K562 (cell line): Measurements from ENCODE around the gene ABI2. TPM values are rescaled to one million over a fixed set of nuclear protein-coding genes. Genes with fewer than 3 reads are reported as not detected.

Source experiments
- ARID1B ChIP-seq: fragments of 450-650 bp; IDR thresholded peaks from 2 replicates; pipeline ENCODE4 v1.6.1; 2016; ENCODE audit warnings: antibody characterized with exemption, mild to moderate bottlenecking, inconsistent platforms
- EP400 ChIP-seq: fragments of 450-650 bp; IDR thresholded peaks from 2 replicates; pipeline ENCODE4 v1.6.1; 2017; ENCODE audit warnings: antibody characterized with exemption, mild to moderate bottlenecking, moderate library complexity
- FOXK1 ChIP-seq: sonication (generic); formaldehyde crosslinking; IDR thresholded peaks from 2 replicates; pipeline ENCODE4 v1.8.0; 2022; ENCODE audit warnings: missing genetic modification reagents, mild to moderate bottlenecking, borderline replicate concordance
- NFE2 ChIP-seq: IDR thresholded peaks from 2 replicates; pipeline ENCODE4 v1.6.1; 2014; ENCODE audit warnings: antibody characterized with exemption, low read depth
- ZNF143 ChIP-seq: sonication (generic); formaldehyde crosslinking; IDR thresholded peaks from 2 replicates; pipeline ENCODE4 v1.9.0; 2022; ENCODE audit warnings: mild to moderate bottlenecking, missing genetic modification reagents
- ZNF316 ChIP-seq: fragments of 450-650 bp; IDR thresholded peaks from 2 replicates; pipeline ENCODE4 v1.6.1; 2016
- ZNF445 ChIP-seq: fragments of 250-450 bp; sonication (Bioruptor Pico); IDR thresholded peaks from 2 replicates; pipeline ENCODE4 v1.4.0; 2020; ENCODE audit warnings: low read depth, mild to moderate bottlenecking, moderate library complexity
- polyA plus RNA-seq, 8 experiments: library from polyadenylated mRNA; depleted of rRNA in 4 of 8; stranded (reverse) in 5 of 8; unstranded in 3 of 8; fragments of >200 nt; fragmentation: Nextera tagmentation in 2 of 8; fragmentation: Illumina TruSeq in 1 of 8; extraction: Ambion mirVana in 2 of 8; extraction: Trizol in 1 of 8; gene quantifications; 2 replicates each; pipeline versions ENCODE4 v1.2.1 to v1.2.3, GENCODE V29; 2011 to 2014; ENCODE audit warnings: inconsistent platforms in 1 of 8, missing spikeins in 1 of 8
- total RNA-seq, 7 experiments: library from RNA; depleted of rRNA in 6 of 7; stranded (reverse); fragments of >200 nt in 6 of 7; fragmentation: Illumina TruSeq in 2 of 7; extraction: Trizol in 2 of 7; gene quantifications; 2 replicates each; pipeline versions ENCODE4 v1.2.1 to v1.2.3, GENCODE V29; 2011 to 2021; ENCODE audit warnings: low replicate concordance in 1 of 7
- TF ChIP-seq, protein P1 (sequence below): fragments of 200-800 bp; sonication (Bioruptor generic); IDR thresholded peaks from 2 replicates; pipeline ENCODE4 v1.6.1; 2016; ENCODE audit warnings: missing genetic modification characterization, missing compliant biosample characterization
- TF ChIP-seq, protein P2 (sequence below): fragments of 450-650 bp; IDR thresholded peaks from 2 replicates; pipeline ENCODE4 v1.6.1; 2016; ENCODE audit warnings: low read depth

Gene ABI2
- total and polyA plus RNA-seq, 9 of the 15 experiments (the other 6 are each of a cell fraction or from before 2014, with no cell fraction given) = 5.3 to 24.3 (median 12.2) TPM

DNA sequence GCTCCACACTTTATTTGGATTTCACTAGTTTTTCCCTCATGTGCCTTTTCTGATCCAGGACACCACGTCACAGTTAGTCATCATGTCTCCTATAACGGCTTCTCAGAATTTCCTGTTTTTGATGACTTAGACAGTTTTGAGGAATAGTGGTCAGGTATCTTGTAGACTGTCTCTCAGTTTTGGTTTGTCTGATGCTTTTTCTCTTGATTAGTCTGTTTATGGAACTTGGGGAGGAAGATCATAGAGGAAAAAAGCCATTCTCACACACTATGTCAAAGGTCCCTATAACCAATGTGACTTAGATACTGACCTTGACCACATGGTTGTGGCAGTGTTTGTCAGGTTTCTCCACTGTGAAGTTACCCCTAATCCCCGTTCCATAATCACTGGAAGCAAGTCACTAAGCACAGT, 117.9 kb downstream of the ABI2 start (continued):
- no peak for TF ChIP-seq FOXK1 (CRISPR knock-in tag)
- 0 out of 2 replicates have a peak, but pooled peaks have one; percentile 22 for TF ChIP-seq NFE2
- no peak for TF ChIP-seq ZNF143 (CRISPR knock-in tag)
- TF ChIP-seq, protein P1, sequence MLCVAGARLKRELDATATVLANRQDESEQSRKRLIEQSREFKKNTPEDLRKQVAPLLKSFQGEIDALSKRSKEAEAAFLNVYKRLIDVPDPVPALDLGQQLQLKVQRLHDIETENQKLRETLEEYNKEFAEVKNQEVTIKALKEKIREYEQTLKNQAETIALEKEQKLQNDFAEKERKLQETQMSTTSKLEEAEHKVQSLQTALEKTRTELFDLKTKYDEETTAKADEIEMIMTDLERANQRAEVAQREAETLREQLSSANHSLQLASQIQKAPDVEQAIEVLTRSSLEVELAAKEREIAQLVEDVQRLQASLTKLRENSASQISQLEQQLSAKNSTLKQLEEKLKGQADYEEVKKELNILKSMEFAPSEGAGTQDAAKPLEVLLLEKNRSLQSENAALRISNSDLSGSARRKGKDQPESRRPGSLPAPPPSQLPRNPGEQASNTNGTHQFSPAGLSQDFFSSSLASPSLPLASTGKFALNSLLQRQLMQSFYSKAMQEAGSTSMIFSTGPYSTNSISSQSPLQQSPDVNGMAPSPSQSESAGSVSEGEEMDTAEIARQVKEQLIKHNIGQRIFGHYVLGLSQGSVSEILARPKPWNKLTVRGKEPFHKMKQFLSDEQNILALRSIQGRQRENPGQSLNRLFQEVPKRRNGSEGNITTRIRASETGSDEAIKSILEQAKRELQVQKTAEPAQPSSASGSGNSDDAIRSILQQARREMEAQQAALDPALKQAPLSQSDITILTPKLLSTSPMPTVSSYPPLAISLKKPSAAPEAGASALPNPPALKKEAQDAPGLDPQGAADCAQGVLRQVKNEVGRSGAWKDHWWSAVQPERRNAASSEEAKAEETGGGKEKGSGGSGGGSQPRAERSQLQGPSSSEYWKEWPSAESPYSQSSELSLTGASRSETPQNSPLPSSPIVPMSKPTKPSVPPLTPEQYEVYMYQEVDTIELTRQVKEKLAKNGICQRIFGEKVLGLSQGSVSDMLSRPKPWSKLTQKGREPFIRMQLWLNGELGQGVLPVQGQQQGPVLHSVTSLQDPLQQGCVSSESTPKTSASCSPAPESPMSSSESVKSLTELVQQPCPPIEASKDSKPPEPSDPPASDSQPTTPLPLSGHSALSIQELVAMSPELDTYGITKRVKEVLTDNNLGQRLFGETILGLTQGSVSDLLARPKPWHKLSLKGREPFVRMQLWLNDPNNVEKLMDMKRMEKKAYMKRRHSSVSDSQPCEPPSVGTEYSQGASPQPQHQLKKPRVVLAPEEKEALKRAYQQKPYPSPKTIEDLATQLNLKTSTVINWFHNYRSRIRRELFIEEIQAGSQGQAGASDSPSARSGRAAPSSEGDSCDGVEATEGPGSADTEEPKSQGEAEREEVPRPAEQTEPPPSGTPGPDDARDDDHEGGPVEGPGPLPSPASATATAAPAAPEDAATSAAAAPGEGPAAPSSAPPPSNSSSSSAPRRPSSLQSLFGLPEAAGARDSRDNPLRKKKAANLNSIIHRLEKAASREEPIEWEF (CRISPR knock-in tag) = 0 out of 2 replicates have a peak, but pooled peaks have one; percentile 38
- peak; percentile 40; the same call in 1 of the 2 replicates for TF ChIP-seq ARID1B
- TF ChIP-seq EP400 = peak; percentile 19; the same call in 1 of the 2 replicates
- peak; percentile 97 for TF ChIP-seq ZNF316
- TF ChIP-seq, protein P2, sequence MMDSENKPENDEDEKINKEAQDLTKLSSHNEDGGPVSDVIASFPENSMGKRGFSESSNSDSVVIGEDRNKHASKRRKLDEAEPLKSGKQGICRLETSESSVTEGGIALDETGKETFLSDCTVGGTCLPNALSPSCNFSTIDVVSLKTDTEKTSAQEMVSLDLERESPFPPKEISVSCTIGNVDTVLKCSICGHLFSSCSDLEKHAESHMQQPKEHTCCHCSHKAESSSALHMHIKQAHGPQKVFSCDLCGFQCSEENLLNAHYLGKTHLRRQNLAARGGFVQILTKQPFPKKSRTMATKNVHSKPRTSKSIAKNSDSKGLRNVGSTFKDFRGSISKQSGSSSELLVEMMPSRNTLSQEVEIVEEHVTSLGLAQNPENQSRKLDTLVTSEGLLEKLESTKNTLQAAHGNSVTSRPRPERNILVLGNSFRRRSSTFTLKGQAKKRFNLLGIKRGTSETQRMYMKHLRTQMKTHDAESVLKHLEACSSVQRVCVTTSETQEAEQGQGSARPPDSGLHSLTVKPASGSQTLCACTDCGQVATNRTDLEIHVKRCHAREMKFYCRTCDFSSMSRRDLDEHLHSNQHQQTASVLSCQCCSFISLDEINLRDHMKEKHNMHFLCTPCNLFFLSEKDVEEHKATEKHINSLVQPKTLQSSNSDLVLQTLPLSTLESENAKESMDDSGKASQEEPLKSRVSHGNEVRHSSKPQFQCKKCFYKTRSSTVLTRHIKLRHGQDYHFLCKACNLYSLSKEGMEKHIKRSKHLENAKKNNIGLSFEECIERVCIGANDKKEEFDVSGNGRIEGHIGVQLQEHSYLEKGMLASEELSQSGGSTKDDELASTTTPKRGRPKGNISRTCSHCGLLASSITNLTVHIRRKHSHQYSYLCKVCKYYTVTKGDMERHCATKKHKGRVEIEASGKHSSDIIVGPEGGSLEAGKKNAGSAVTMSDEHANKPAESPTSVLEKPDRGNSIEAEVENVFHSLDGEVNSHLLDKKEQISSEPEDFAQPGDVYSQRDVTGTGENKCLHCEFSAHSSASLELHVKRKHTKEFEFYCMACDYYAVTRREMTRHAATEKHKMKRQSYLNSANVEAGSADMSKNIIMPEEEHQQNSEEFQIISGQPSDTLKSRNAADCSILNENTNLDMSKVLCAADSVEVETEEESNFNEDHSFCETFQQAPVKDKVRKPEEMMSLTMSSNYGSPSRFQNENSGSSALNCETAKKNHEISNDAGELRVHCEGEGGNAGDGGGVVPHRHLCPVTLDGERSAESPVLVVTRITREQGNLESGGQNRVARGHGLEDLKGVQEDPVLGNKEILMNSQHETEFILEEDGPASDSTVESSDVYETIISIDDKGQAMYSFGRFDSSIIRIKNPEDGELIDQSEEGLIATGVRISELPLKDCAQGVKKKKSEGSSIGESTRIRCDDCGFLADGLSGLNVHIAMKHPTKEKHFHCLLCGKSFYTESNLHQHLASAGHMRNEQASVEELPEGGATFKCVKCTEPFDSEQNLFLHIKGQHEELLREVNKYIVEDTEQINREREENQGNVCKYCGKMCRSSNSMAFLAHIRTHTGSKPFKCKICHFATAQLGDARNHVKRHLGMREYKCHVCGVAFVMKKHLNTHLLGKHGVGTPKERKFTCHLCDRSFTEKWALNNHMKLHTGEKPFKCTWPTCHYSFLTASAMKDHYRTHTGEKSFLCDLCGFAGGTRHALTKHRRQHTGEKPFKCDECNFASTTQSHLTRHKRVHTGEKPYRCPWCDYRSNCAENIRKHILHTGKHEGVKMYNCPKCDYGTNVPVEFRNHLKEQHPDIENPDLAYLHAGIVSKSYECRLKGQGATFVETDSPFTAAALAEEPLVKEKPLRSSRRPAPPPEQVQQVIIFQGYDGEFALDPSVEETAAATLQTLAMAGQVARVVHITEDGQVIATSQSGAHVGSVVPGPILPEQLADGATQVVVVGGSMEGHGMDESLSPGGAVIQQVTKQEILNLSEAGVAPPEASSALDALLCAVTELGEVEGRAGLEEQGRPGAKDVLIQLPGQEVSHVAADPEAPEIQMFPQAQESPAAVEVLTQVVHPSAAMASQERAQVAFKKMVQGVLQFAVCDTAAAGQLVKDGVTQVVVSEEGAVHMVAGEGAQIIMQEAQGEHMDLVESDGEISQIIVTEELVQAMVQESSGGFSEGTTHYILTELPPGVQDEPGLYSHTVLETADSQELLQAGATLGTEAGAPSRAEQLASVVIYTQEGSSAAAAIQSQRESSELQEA = no peak
- TF ChIP-seq ZNF445 (CRISPR knock-in tag) = no peak
